Cardiac fibroblast (primary cell): ENCODE measurements around the gene PRSS56.

ENCODE experiments used
- DNase-seq, 2 donors: peaks; one replicate each; pipeline versions ENCODE4 v3.0.0 to v3.0.0-alpha.2; 2010; ENCODE audit warnings: low read depth in 2 of 2
- H3K4me3 ChIP-seq, 2 donors: replicated peaks in 1 of 2; 1 replicate in 1 of 2; 2 replicates in 1 of 2; pipeline ENCODE4 v1.5.1; 2011; ENCODE audit warnings: low read depth in 2 of 2, low read length in 2 of 2, mild to moderate bottlenecking in 2 of 2, moderate library complexity in 1 of 2
- CTCF ChIP-seq: IDR thresholded peaks from one replicate; pipeline ENCODE4 v1.5.1; 2011; ENCODE audit warnings: low read depth, mild to moderate bottlenecking, low read length, inconsistent platforms

The PRSS56 gene

GRCh38 chr2:232573042-232573441 lies 52.9 kb downstream of the PRSS56 start:
- no peak overlapping the region for H3K4me3 ChIP-seq
- no peak for TF ChIP-seq CTCF
- DNase-seq = no peak

GRCh38 chr2:232573771-232574435 lies 53.7 kb downstream of the PRSS56 start:
- no peak for DNase-seq
- H3K4me3 ChIP-seq = no peak overlapping the region
- no peak for TF ChIP-seq CTCF

- DNase-seq = no peak
- H3K4me3 ChIP-seq = no peak overlapping the region
- no peak for TF ChIP-seq CTCF
These were observed 54.7 kb downstream of the PRSS56 start for GRCh38 chr2:232574674-232575403.
